Epithelial cell of proximal tubule (primary cell): Measurements from ENCODE around the gene CLPSL1. TPM values are rescaled to one million over a fixed set of nuclear protein-coding genes. Genes with fewer than 3 reads are reported as not detected.
A peak's percentile ranks its signal among the peaks of the same experiment; 100 is the strongest.

Source experiments
- DNase-seq: peaks from one replicate; pipeline ENCODE4 v3.0.0-alpha.2; 2011; ENCODE audit warnings: low read depth
- H3K4me3 ChIP-seq: 2 replicates; pipeline ENCODE4 v1.5.1; 2011; ENCODE audit warnings: low read depth, mild to moderate bottlenecking, low read length
- total RNA-seq: library from RNA; depleted of rRNA; stranded (reverse); fragments of >200 nt; gene quantifications from 2 replicates; pipeline ENCODE4 v1.2.3, GENCODE V29; 2015
- TF ChIP-seq, protein P1 (sequence below): conservative IDR thresholded peaks from 2 replicates; pipeline ENCODE4 v1.5.1; 2012; ENCODE audit warnings: low read depth, mild to moderate bottlenecking, low read length

CLPSL1 gene
- total RNA-seq, 1 donor from 2014 or later, result not detected

GRCh38 chr6:35808688-35809087 lies 27.9 kb downstream of the CLPSL1 start:
- TF ChIP-seq, protein P1, sequence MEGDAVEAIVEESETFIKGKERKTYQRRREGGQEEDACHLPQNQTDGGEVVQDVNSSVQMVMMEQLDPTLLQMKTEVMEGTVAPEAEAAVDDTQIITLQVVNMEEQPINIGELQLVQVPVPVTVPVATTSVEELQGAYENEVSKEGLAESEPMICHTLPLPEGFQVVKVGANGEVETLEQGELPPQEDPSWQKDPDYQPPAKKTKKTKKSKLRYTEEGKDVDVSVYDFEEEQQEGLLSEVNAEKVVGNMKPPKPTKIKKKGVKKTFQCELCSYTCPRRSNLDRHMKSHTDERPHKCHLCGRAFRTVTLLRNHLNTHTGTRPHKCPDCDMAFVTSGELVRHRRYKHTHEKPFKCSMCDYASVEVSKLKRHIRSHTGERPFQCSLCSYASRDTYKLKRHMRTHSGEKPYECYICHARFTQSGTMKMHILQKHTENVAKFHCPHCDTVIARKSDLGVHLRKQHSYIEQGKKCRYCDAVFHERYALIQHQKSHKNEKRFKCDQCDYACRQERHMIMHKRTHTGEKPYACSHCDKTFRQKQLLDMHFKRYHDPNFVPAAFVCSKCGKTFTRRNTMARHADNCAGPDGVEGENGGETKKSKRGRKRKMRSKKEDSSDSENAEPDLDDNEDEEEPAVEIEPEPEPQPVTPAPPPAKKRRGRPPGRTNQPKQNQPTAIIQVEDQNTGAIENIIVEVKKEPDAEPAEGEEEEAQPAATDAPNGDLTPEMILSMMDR, result no peak
- no peak for DNase-seq
- no peak overlapping the region for H3K4me3 ChIP-seq

- TF ChIP-seq, protein P1, result no peak
- DNase-seq, result no peak
- no peak overlapping the region for H3K4me3 ChIP-seq
Measured at GRCh38 chr6:35809809-35810208, 29.0 kb downstream of the CLPSL1 start.

GRCh38 chr6:35810971-35811698 lies 30.3 kb downstream of the CLPSL1 start:
- peak overlapping the region; percentile 14 for H3K4me3 ChIP-seq
- DNase-seq, result peak; percentile 86
- TF ChIP-seq, protein P1, result no peak

- no peak for DNase-seq
- peak overlapping the region; percentile 14 for H3K4me3 ChIP-seq
- TF ChIP-seq, protein P1, result no peak
Measured at GRCh38 chr6:35811699-35811995, 30.8 kb downstream of the CLPSL1 start.

- no peak overlapping the region for H3K4me3 ChIP-seq
- TF ChIP-seq, protein P1, result no peak
- no peak for DNase-seq
Measured at GRCh38 chr6:35817515-35817914, 36.7 kb downstream of the CLPSL1 start.

DNA sequence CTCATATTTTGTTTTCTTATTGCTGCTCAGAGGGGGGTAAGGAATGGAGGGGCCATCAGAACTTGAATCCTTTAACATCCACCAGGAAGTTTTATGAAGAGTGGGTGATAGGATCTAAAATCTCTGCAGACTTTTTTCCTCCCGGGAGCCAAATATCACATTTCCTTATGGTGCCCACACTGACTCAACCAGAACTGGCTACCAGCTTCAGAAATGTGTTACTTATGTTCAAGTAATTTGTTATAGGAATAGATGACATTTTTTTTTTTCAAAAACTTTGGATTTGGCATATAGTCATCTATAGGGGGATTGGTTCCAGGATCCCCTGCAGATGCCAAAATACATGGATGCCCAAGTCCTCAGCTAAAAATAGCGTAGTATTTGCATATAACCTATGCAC lies 42.8 kb downstream of the CLPSL1 start:
- no peak overlapping the region for H3K4me3 ChIP-seq
- TF ChIP-seq, protein P1, result no peak
- DNase-seq, result no peak

GRCh38 chr6:35824552-35825192 lies 43.9 kb downstream of the CLPSL1 start:
- no peak for DNase-seq
- TF ChIP-seq, protein P1, result no peak
- no peak overlapping the region for H3K4me3 ChIP-seq
